Measurements from ENCODE around the gene PRR19.

The PRR19 gene

GRCh38 chr19:42294471-42295137 lies 7.3 kb upstream of the PRR19 start (continued):
- TF ChIP-seq TOX (CRISPR knock-in tag; IDR thresholded peaks at IDR 0.05; ENCODE audit: borderline replicate concordance) (no peak), BACH2 (CRISPR knock-in tag; IDR thresholded peaks at IDR 0.05; ENCODE audit: borderline replicate concordance) (no peak), ZNF8 (CRISPR knock-in tag; IDR thresholded peaks at IDR 0.05) (no peak), ZC3H10 (CRISPR knock-in tag; IDR thresholded peaks at IDR 0.05) (no peak), OSR1 (CRISPR knock-in tag; IDR thresholded peaks at IDR 0.05) (no peak), ZFP30 (CRISPR knock-in tag; IDR thresholded peaks at IDR 0.05) (no peak), PATZ1 (CRISPR knock-in tag; IDR thresholded peaks at IDR 0.05; ENCODE audit: borderline replicate concordance) (no peak), ESRRG (CRISPR knock-in tag; IDR thresholded peaks at IDR 0.05) (no peak), ZNF70 (CRISPR knock-in tag; IDR thresholded peaks at IDR 0.05) (no peak), ISL1 (CRISPR knock-in tag; IDR thresholded peaks at IDR 0.05) (no peak)

GRCh38 chr19:42295342-42295741 lies 6.6 kb upstream of the PRR19 start:
- TF ChIP-seq ESRRG (CRISPR knock-in tag; IDR thresholded peaks at IDR 0.05) (no peak), ZC3H10 (CRISPR knock-in tag; IDR thresholded peaks at IDR 0.05) (no peak), TOX (CRISPR knock-in tag; IDR thresholded peaks at IDR 0.05; ENCODE audit: borderline replicate concordance) (no peak), SNAI2 (CRISPR knock-in tag; IDR thresholded peaks at IDR 0.05) (no peak), ZNF8 (CRISPR knock-in tag; IDR thresholded peaks at IDR 0.05) (no peak), TCF4 (CRISPR knock-in tag; IDR thresholded peaks at IDR 0.05; ENCODE audit: borderline replicate concordance) (no peak), RARB (CRISPR knock-in tag; IDR thresholded peaks at IDR 0.05) (no peak), OSR1 (CRISPR knock-in tag; IDR thresholded peaks at IDR 0.05) (no peak), ZFP30 (CRISPR knock-in tag; IDR thresholded peaks at IDR 0.05) (no peak), CSDC2 (CRISPR knock-in tag; IDR thresholded peaks at IDR 0.05) (no peak), PATZ1 (CRISPR knock-in tag; IDR thresholded peaks at IDR 0.05; ENCODE audit: borderline replicate concordance) (no peak), ISL1 (CRISPR knock-in tag; IDR thresholded peaks at IDR 0.05) (no peak), BACH2 (CRISPR knock-in tag; IDR thresholded peaks at IDR 0.05; ENCODE audit: borderline replicate concordance) (no peak), ZNF565 (CRISPR knock-in tag; conservative IDR thresholded peaks at IDR 0.05; ENCODE audit: low read depth) (no peak)
- ATAC-seq, result no peak

- peak; percentile 84 for ATAC-seq
- TF ChIP-seq OSR1 (CRISPR knock-in tag; IDR thresholded peaks at IDR 0.05) (no peak), CSDC2 (CRISPR knock-in tag; IDR thresholded peaks at IDR 0.05) (no peak), ZNF565 (CRISPR knock-in tag; conservative IDR thresholded peaks at IDR 0.05; ENCODE audit: low read depth) (no peak), ZNF70 (CRISPR knock-in tag; IDR thresholded peaks at IDR 0.05) (no peak), TCF4 (CRISPR knock-in tag; IDR thresholded peaks at IDR 0.05; ENCODE audit: borderline replicate concordance) (no peak), TOX (CRISPR knock-in tag; IDR thresholded peaks at IDR 0.05; ENCODE audit: borderline replicate concordance) (no peak), CSRNP3 (CRISPR knock-in tag; IDR thresholded peaks at IDR 0.05) (no peak), RARB (CRISPR knock-in tag; IDR thresholded peaks at IDR 0.05) (no peak), TSHZ2 (CRISPR knock-in tag; IDR thresholded peaks at IDR 0.05) (no peak), GLIS3 (CRISPR knock-in tag; IDR thresholded peaks at IDR 0.05) (no peak), CREB5 (CRISPR knock-in tag; IDR thresholded peaks at IDR 0.05; ENCODE audit: low read depth) (no peak), PPARA (CRISPR knock-in tag; IDR thresholded peaks at IDR 0.05; ENCODE audit: borderline replicate concordance) (no peak), POU6F1 (CRISPR knock-in tag; IDR thresholded peaks at IDR 0.05; ENCODE audit: borderline replicate concordance, low read depth) (no peak), ESRRG (CRISPR knock-in tag; IDR thresholded peaks at IDR 0.05) (no peak), ZNF8 (CRISPR knock-in tag; IDR thresholded peaks at IDR 0.05) (no peak), ZFP3 (CRISPR knock-in tag; IDR thresholded peaks at IDR 0.05) (no peak), ZFP30 (CRISPR knock-in tag; IDR thresholded peaks at IDR 0.05) (no peak)
Measured at GRCh38 chr19:42295831-42296525, 6.0 kb upstream of the PRR19 start.

All from SK-N-SH treated with all-trans-retinoic acid at 6 μM for 48 hours (cell line).